Measurements from ENCODE around the gene SDK1. TPM values are rescaled to one million over a fixed set of nuclear protein-coding genes. Genes with fewer than 3 reads are reported as not detected.

SDK1 gene
- total and polyA plus RNA-seq, 2 of the 8 experiments (the other 6 are each of a cell fraction or from before 2014, with no cell fraction given): 3.3 to 7.2 TPM

GRCh38 chr7:3931843-3932242 lies 630.8 kb downstream of the SDK1 start (continued):
- TF ChIP-seq CHD7 (IDR thresholded peaks at IDR 0.05; ENCODE audit: insufficient replicate concordance, low read length): no peak
- no peak for TF ChIP-seq RXRA (IDR thresholded peaks at IDR 0.05; ENCODE audit: insufficient read depth, low read depth, low read length)
- TF ChIP-seq JUN (IDR thresholded peaks at IDR 0.05; ENCODE audit: low read depth, low read length): no peak
- no peak for TF ChIP-seq KDM5A (IDR thresholded peaks at IDR 0.05; ENCODE audit: low read length)
- TF ChIP-seq POLR2AphosphoS5 (IDR thresholded peaks at IDR 0.05; ENCODE audit: low read depth, low read length): no peak
- TF ChIP-seq BRCA1 (IDR thresholded peaks at IDR 0.05; ENCODE audit: low read depth, low read length): no peak
- TF ChIP-seq TBP (IDR thresholded peaks at IDR 0.05; ENCODE audit: low read depth, low read length): no peak
- no peak for TF ChIP-seq EP300 (IDR thresholded peaks at IDR 0.05; ENCODE audit: borderline replicate concordance in 1 of 2, low read depth in 2 of 2, low read length in 2 of 2)
- no peak for TF ChIP-seq POU5F1 (IDR thresholded peaks at IDR 0.05; ENCODE audit: low read depth, low read length)
